DND-41 (cell line): ENCODE data around the gene CCSER2.

Source experiments
- CTCF ChIP-seq: IDR thresholded peaks from 2 replicates; pipeline ENCODE4 v1.5.1; 2012; ENCODE audit warnings: borderline replicate concordance, low read length, moderate library complexity, mild to moderate bottlenecking; ENCODE audit not compliant: poor library complexity, severe bottlenecking; ENCODE audit errors: extremely low read depth
- EZH2 ChIP-seq: IDR thresholded peaks from 3 replicates; pipeline ENCODE4 v1.6.1; 2012; ENCODE audit warnings: borderline replicate concordance, low read depth, mild to moderate bottlenecking, moderate library complexity, low read length, inconsistent platforms; ENCODE audit not compliant: severe bottlenecking

DNA sequence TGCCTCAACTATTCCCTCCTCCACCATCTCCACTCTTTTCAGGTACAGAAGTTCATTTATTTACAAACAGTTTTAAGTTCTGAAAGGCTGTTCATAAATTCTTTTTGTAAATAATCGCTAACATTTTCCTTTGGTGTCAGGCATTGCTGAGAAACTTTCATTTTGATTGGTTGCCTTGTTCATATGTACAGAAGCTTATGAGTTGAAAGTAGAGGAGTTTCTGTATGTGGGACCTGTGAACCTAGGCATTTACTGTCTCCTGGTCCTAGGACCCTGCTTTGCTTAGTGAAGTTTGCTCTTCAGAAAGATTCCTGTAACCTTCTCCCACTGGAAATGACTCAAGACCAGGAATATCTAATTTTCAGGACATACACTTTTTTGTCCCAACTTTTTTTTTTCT, 30.4 kb downstream of the CCSER2 start:
- TF ChIP-seq CTCF (no peak), EZH2 (no peak)
